GM12873 (cell line): ENCODE results near the gene DIAPH3.

Experiments
- CTCF ChIP-seq: IDR thresholded peaks from 2 replicates; pipeline ENCODE4 v1.5.1; 2012; ENCODE audit warnings: low read depth, mild to moderate bottlenecking, moderate library complexity, low read length, control low read depth; ENCODE audit not compliant: insufficient read depth; ENCODE audit errors: missing control alignments

Gene DIAPH3

GRCh38 chr13:59625111-59625510 lies 538.6 kb downstream of the DIAPH3 start:
- TF ChIP-seq CTCF, result no peak

DNA sequence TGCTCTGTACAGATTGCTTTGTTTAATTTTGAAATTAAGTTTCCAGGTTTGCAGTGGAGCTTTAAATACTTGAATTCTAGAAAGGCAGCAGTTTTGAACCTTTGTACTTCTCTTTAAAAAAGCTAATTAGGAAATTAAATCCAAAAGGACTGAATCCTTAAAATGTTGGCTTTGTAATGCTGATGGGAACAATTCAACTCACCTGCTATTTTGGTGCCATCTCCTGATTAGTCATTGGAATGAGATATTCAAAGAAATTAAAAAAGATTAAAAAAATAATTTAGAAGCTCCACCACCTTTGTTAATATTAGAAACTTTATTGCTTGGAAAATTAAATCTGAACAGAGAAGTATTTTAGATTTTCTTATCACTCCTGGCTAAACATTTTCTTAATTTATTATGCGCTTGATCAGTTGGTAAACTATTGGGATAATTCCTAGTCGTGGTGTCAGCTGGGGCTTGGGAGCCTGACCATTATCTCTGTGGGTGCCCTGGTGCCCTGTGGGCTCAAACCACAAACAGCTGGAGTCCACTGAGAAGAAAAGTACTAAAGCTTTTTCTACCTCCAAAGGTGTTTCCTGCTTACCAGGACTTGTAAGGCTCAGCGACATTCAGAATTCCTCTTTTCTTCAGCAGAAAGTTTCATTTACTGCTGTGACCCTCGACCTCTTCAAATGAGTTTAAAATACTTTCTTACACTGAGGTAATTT lies 540.4 kb downstream of the DIAPH3 start:
- no peak for TF ChIP-seq CTCF

DNA sequence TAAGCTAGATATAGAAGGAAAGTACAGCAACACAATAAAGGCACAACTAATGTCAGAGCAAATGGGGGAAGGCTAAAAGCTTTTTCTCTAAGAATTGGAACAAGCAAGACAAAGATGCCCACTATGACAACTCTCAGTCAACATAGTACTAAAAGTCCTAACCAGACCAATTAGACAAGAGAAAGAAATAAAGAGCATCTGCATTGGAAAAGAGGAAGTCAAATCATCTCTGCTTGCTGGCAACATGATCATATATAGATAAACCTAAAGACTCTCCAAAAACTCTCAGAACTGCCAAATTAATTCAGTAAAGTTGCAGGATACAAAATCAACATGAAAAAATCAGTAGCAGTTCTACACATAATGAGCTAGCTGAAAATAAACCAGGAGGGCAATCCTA lies 542.0 kb downstream of the DIAPH3 start:
- TF ChIP-seq CTCF, result no peak
